Measurements from ENCODE around the gene GPS1.
"Not testable (repeated sequence)": the region's sequence is repeated elsewhere in the genome, so short reads cannot be mapped to it uniquely, and the experiment has no call there.

GPS1 gene

DNA sequence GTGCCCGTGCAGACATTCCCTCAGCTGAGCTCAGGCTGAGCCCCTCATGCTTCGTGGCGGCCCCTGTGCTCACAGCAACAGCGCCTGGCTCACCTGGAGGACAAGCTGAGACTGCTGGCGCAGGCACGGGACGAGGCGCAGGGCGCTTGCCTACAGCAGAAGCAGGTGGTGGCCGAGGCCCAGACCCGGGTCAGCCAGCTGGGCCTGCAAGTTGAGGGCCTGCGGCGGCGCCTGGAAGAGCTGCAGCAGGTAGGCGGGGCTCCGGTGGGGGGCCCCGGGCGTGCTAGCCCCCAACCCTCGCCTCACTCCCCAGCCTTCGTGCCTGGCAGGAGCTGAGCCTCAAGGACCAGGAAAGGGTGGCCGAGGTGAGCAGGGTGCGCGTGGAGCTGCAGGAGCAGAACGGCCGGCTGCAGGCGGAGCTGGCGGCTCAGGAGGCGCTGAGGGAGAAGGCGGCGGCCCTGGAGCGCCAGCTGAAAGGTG is 21.7 kb upstream of the GPS1 start:
- no peak for DNase-seq

DNA sequence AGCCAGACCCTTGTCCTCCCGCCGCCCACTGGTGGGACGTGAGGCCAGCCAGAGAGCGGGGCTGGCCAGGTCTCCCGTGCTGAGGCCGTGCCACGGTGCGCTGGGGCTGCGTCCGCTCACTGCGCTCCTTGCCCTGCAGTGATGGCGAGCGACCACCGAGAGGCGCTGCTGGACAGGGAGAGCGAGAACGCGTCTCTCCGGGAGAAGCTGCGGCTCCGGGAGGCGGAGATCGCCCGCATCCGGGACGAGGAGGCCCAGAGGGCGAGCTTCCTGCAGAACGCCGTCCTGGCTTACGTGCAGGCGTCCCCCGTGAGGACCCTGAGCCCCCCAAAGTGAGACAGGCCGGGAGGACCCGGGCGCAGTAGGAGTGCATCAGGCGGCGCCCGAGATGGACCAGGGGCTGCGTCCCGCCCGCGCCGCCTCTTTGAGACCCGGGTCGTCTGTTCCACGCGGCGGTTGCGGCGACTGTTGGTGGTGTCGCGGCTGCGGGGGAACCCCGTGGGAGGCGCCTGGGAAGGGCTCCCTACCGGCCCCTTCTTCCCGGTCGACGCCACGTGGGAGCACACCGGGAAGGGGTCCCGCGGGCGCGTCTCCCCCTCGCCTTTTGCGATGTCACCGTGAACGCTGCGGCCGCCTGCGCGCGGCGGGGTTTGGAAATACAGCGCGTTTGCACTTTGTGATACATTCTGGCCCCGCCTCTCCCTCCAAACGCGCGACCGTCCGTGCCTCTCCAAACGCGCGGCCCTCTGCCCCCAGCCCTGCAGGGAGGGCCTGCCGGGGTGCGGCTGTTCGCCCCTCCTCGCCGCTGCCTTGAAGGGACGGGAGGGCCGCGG is 21.0 kb upstream of the GPS1 start:
- DNase-seq: peak; percentile 80

DNA sequence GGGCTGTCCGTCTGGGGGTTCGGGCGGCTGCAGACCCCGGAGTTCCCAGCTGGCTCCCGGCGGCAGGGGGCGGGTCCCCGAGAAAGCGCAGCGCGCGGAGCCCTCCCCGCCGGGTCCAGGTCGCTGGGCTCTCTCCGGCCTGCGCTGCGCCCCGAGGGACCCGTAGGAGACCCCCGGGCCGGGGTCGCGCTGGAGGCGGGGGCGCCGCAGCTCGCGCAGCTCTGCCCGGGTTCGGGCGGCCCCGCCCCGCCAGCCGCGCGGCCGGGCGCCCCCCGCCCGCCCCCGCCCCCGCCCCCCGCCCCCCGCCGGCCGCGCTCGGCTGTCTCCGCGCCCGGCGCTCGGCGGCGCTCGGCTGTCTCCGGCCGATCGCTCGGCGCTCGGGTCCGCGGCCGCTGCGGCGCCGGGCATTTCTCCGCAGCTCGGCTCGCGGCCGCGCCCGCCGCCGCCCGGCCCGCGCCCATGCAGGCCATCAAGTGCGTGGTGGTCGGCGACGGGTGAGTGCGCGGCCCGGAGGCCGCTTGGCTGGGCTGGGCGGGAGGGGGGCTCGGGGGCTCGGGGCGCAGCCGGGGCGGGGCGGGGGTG is 20.3 kb upstream of the GPS1 start, which contains the start of gene RAC3:
RAC3 (plus strand) TSS at position 376 of the 582 bp plus-strand sequence; CDS start at position 460, 84 bp downstream.
- peak; percentile 27 for DNase-seq

GRCh38 chr17:82031885-82032627 is 19.6 kb upstream of the GPS1 start:
- DNase-seq: peak; percentile 46

- DNase-seq: no peak
Observed at GRCh38 chr17:82033359-82034085, 18.2 kb upstream of the GPS1 start.

GRCh38 chr17:82034371-82035011 is 17.2 kb upstream of the GPS1 start:
- DNase-seq: no peak

- DNase-seq: no peak
Observed at GRCh38 chr17:82035488-82035887, 16.2 kb upstream of the GPS1 start.

DNA sequence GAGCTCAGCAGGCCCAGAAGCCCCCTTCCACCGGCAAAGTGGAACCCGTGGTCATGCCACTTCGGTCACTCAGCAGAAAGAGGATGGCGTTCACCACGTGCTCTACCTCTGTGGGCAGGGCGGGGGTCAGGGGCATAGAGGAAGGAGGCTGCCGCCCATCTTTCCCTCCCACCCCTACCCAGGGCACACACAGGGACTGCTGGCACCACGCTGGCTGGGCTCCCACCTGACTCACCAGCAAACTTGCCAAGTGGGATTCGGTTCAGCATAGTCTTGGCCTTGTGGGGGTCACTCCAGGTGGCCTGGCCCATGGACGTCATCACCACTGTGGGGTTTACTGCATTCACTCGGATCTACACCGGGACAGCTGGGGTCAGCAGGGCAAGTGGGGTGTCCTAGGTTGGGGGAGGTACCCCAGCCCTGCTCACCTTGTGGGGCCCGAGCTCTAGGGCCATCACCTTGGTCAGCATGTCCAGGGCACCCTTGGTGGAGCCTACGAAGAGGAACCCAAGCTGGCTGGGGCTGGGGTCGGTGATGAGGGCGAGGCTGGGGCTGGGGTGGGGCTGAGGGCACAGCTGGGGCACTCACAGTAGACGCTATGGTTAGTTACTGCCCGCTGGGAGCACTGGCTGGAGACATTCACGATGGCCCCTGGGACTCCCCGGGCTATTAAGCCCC is 15.6 kb upstream of the GPS1 start:
- no peak for DNase-seq

DNA sequence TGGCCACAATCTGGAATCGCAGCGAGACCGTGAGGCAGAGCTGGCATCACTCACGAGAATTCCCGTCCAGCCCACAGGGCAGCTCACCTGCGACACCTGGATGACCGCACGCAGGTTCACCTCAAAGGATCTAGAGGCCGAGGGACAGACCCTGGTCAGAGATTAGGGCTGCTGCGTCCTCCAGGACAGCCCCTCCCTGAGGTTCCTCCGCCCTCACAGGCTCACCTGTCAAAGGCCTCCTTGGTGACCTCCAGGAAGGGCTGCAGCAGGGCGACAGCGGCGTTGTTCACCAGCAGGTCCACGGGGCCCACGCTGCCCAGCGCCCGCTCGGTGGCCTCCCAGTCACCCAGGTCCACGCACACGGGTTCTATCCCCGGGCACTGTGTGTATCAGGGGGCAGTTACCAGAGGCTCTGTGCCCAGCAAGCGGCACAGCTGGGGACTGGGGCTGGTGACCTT is 15.0 kb upstream of the GPS1 start:
- DNase-seq: no peak

DNA sequence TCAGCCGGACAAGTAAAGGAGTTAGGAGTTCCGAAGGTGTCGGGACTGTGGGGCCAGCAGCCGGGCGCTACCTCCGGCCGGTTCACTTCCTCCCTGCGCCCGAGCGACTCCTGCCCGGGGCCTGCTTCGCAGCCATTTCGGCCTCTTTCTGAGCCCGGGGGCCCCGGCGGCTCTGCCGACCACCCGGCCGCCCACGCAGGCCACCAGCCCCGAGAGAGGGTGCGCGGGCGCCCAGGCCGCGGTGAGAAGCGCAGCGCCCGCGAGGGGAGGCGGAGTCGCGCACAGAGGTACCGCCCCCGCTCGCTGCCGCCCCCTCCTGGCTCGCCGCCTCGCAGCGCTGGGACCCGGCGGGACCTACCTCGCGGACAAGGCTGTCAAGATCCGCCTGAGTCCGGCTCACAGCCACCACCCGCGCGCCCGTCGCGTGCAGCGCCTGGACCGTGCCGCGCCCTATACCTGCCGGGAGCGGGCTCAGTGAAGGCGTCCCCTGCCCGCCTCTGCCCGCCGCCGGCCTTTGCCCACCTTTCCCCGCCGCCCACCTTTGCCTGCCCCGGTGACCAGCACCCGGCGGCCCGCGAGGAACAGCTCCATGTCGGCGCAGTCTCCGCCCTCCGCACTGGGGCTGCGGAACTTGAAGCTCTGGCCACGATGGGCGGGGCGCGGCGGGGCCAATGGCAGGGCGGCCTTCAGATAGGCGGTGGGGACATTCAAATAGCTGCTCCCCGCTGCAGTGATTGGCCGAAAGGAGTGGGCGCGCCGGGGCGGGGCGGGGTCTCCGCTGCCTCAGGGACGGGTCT is 14.4 kb upstream of the GPS1 start, which contains the start of gene DCXR:
DCXR (minus strand) TSS at position 606 of the 797 bp plus-strand sequence; CDS start at position 591, 15 bp downstream.
- DNase-seq: peak; percentile 96

DNA sequence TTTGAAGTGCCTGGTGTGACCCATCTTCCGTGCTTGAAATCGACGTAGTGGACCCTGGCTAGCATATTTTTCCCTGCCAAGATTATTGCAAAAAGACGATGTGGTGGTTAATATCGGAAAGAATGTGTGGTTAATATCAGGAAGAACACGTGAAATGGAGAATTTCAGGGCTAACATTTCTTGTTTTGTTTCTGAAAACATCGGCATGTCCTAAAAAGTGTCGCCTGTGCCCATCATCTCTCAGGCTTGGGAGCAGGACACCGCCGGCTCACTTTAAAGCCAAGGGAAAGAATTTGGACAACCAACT is 13.9 kb upstream of the GPS1 start:
- no peak for DNase-seq

- not testable (repeated sequence) for DNase-seq
Observed at GRCh38 chr17:82038796-82039409, 12.8 kb upstream of the GPS1 start.

- DNase-seq: no peak
Observed at GRCh38 chr17:82039695-82040299, 11.9 kb upstream of the GPS1 start.

GRCh38 chr17:82041144-82041814 is 10.4 kb upstream of the GPS1 start:
- DNase-seq: no peak

- no peak for DNase-seq
Observed at GRCh38 chr17:82042649-82043048, 9.0 kb upstream of the GPS1 start.

DNA sequence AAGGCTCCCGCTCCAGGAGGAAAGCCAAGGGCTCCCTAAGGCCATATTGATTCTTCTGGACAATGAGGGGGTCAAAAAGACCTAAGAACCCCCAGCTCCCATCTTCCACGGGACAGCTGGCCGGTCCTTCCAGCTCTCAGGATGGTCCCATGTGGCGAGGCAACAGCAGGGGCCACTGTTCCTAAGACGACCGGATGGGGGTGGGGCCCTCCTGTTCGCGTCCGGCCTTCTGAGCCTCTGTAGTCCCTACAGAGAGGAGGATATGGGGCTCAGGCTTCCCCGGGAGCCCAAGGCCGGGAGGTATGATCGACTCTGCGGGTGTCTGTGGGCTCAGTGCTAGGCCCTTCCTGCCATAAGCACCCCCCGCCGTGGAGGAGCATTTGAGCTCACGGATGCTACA is 8.2 kb upstream of the GPS1 start:
- no peak for DNase-seq

GRCh38 chr17:82045936-82046484 is 5.7 kb upstream of the GPS1 start:
- DNase-seq: no peak

GRCh38 chr17:82046903-82047302 is 4.8 kb upstream of the GPS1 start:
- DNase-seq: no peak

GRCh38 chr17:82047379-82047778 is 4.3 kb upstream of the GPS1 start:
- no peak for DNase-seq
